ENCODE data around the gene EHBP1L1. TPM values are rescaled to one million over a fixed set of nuclear protein-coding genes. Genes with fewer than 3 reads are reported as not detected.

Gene EHBP1L1
- polyA plus RNA-seq, 4 donors = 36.1 to 131 (median 62.4) TPM

DNA sequence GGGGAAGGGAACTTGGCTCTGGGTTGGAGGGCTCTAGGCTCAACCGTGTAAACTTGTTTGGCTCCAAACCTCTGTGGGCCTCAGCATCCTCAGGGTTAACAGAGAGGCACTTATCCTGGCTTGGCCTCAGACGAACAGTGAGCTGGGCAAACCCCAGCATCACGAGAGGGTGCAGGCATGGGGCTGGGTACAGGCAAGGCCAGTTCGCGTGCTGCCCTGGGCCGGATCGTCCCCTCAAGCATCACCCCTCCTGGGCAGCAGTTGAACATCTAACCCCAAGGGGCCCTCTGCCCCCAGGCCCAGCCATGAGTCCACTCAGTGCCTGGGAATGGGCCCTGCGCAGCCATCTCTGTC, 1.9 kb downstream of the EHBP1L1 start:
- WGBS, 3 donors = 45 to 60% (median 52%) methylated on average over 8 of the region's 8 CpGs
- Histone ChIP-seq H3K36me3 (ENCODE audit: control insufficient read depth in 3 of 3, insufficient read depth in 2 of 3, low read depth in 1 of 3, low read length in 3 of 3) (peaks cover 4 to 58% (median 9%) of the 10 kb centered on the region in 3 donors), H3K4me3 (ENCODE audit: low read depth in 1 of 3, low read length in 3 of 3) (peak overlapping the region in 2 of 3 donors; percentile 27 to 63), H3K27me3 (ENCODE audit: control insufficient read depth in 3 of 3, insufficient read depth in 3 of 3, low read length in 3 of 3) (no peaks in the 10 kb centered on the region), H3K4me1 (ENCODE audit: control insufficient read depth in 3 of 3, insufficient read depth in 2 of 3, low read depth in 1 of 3, low read length in 2 of 3) (peaks cover 4 to 59% (median 15%) of the 10 kb centered on the region in 3 donors), H3K9me3 (ENCODE audit: control insufficient read depth in 2 of 2, insufficient read depth in 1 of 2, low read depth in 1 of 2, low read length in 1 of 2) (no peaks in the 10 kb centered on the region), H3K27ac (ENCODE audit: low read depth in 1 of 3, low read length in 2 of 3) (peak overlapping the region; percentile 68 to 87 (median 81))
- FAIRE-seq (no peak), DNase-seq (no peak)

DNA sequence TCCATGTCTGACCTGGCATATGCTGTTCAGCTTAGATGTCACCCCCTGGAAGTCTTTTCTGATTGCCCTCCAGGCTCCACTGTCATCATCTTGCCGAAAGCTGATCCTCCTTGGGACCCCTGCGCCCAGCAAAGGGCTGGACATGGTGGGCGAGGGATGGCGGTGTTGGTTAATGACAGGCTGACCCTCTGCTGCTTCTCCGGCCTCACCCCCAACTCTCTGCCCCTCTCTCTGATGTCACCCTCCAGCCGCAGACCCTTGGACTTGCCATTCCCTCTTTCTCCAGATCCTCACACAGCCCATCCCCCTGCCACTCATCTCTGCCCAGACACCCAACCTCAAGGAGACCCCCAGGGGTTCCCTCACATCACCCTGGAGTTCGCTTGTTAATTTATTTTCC, 2.3 kb downstream of the EHBP1L1 start:
- no peak for DNase-seq
- H3K36me3 ChIP-seq (ENCODE audit: control insufficient read depth in 3 of 3, insufficient read depth in 2 of 3, low read depth in 1 of 3, low read length in 3 of 3) = peaks cover 4 to 62% (median 9%) of the 10 kb centered on the region in 3 donors
- peak overlapping the region; percentile 68 to 87 (median 81) for H3K27ac ChIP-seq (ENCODE audit: low read depth in 1 of 3, low read length in 2 of 3)
- H3K9me3 ChIP-seq (ENCODE audit: control insufficient read depth in 2 of 2, insufficient read depth in 1 of 2, low read depth in 1 of 2, low read length in 1 of 2) = no peaks in the 10 kb centered on the region
- peaks cover 0 to 2% (median 0%) of the 10 kb centered on the region in 3 donors for H3K27me3 ChIP-seq (ENCODE audit: control insufficient read depth in 3 of 3, insufficient read depth in 3 of 3, low read length in 3 of 3)
- WGBS, 3 donors = 88 to 95% (median 92%) methylated on average over 7 of the region's 7 CpGs
- H3K4me1 ChIP-seq (ENCODE audit: control insufficient read depth in 3 of 3, insufficient read depth in 2 of 3, low read depth in 1 of 3, low read length in 2 of 3) = peaks cover 4 to 58% (median 15%) of the 10 kb centered on the region in 3 donors
- peak overlapping the region in 2 of 3 donors; percentile 2 to 27 for H3K4me3 ChIP-seq (ENCODE audit: low read depth in 1 of 3, low read length in 3 of 3)
- no peak for FAIRE-seq

DNA sequence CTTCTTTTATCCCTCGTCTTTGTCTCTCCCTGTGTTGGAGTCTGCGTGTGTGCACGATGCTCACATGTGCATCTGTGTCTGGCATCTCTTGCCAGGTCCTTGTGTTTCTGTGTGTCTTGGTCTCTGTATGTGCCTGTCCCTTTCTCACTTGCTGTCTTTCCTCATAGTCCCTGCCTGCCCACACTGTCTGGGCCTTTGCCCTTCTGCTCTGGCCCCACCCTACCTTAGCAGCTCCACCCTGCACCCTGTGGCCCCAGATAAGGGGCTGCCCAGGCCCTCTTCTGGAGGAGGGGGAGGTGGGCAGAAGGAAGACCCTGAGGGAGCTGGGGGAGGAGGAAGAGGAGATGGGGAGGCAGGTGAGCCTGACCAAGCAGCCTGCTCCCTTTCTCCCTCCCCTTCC, 2.8 kb downstream of the EHBP1L1 start:
- 42 to 65% (median 46%) methylated on average over 3 of the region's 3 CpGs for WGBS, 3 donors
- no peak for FAIRE-seq
- no peaks in the 10 kb centered on the region for H3K9me3 ChIP-seq (ENCODE audit: control insufficient read depth in 2 of 2, insufficient read depth in 1 of 2, low read depth in 1 of 2, low read length in 1 of 2)
- H3K36me3 ChIP-seq (ENCODE audit: control insufficient read depth in 3 of 3, insufficient read depth in 2 of 3, low read depth in 1 of 3, low read length in 3 of 3) = peaks cover 4 to 62% (median 9%) of the 10 kb centered on the region in 3 donors
- H3K4me1 ChIP-seq (ENCODE audit: control insufficient read depth in 3 of 3, insufficient read depth in 2 of 3, low read depth in 1 of 3, low read length in 2 of 3) = peaks cover 4 to 54% (median 15%) of the 10 kb centered on the region in 3 donors
- peak; percentile 56 to 70 for DNase-seq
- H3K4me3 ChIP-seq (ENCODE audit: low read depth in 1 of 3, low read length in 3 of 3) = peak overlapping the region in 1 of 3 donors; percentile 2
- peaks cover 0 to 4% (median 0%) of the 10 kb centered on the region in 3 donors for H3K27me3 ChIP-seq (ENCODE audit: control insufficient read depth in 3 of 3, insufficient read depth in 3 of 3, low read length in 3 of 3)
- peak overlapping the region; percentile 35 to 81 (median 68) for H3K27ac ChIP-seq (ENCODE audit: low read depth in 1 of 3, low read length in 2 of 3)

DNA sequence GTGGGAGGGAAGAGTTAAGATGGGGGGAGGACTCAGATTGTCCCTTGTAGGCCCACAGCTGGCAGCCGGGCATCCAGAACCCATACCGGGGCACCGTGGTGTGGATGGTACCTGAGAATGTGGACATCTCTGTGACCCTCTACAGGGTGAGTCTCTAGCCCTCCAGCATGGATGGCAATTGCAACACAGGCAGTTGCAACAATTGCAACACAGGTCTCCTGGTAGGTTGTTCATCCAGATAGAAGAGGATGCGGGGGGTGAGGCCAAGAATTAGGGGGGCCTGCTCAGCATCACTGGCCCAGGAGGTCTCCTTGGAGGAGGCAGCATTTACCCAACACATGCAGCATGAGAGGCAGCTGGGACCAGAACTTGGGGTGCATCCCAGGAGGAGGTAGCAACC, 3.4 kb downstream of the EHBP1L1 start:
- H3K4me3 ChIP-seq (ENCODE audit: low read depth in 1 of 3, low read length in 3 of 3) = no peak overlapping the region
- WGBS, 3 donors = 84 to 95% (median 89%) methylated on average over 4 of the region's 4 CpGs
- FAIRE-seq = no peak
- peaks cover 4 to 54% (median 15%) of the 10 kb centered on the region in 3 donors for H3K4me1 ChIP-seq (ENCODE audit: control insufficient read depth in 3 of 3, insufficient read depth in 2 of 3, low read depth in 1 of 3, low read length in 2 of 3)
- H3K27me3 ChIP-seq (ENCODE audit: control insufficient read depth in 3 of 3, insufficient read depth in 3 of 3, low read length in 3 of 3) = peaks cover 0 to 10% (median 0%) of the 10 kb centered on the region in 3 donors
- H3K27ac ChIP-seq (ENCODE audit: low read depth in 1 of 3, low read length in 2 of 3) = no peak overlapping the region
- H3K9me3 ChIP-seq (ENCODE audit: control insufficient read depth in 2 of 2, insufficient read depth in 1 of 2, low read depth in 1 of 2, low read length in 1 of 2) = no peaks in the 10 kb centered on the region
- no peak for DNase-seq
- H3K36me3 ChIP-seq (ENCODE audit: control insufficient read depth in 3 of 3, insufficient read depth in 2 of 3, low read depth in 1 of 3, low read length in 3 of 3) = peaks cover 4 to 66% (median 9%) of the 10 kb centered on the region in 3 donors

DNA sequence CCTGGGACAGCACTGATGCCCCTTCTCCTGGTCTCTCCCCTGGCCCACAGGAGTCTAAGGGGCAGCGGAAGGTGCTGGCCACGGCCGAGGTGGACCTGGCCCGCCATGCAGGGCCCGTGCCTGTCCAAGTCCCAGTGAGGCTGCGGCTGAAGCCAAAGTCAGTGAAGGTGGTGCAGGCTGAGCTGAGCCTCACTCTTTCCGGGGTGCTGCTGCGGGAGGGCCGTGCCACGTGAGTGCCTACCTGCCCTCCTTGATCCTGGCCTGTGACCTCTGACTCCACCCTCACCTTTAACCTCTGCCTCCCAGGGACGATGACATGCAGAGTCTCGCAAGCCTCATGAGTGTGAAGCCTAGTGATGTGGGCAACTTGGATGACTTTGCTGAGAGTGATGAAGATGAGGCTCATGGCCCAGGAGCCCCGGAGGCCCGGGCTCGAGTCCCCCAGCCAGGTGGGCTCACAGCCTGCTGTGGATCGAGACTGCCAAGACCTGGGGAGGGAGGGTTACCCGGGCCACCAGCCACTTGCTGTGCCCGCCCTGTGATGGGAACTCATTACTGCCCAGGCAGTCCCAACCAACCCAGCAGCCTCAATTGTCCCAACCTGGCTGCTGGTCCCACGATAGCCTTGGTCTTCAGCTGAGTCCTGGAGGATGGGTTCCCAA, 4.3 kb downstream of the EHBP1L1 start:
- FAIRE-seq = no peak
- Histone ChIP-seq H3K36me3 (ENCODE audit: control insufficient read depth in 3 of 3, insufficient read depth in 2 of 3, low read depth in 1 of 3, low read length in 3 of 3) (peaks cover 4 to 70% (median 9%) of the 10 kb centered on the region in 3 donors), H3K27me3 (ENCODE audit: control insufficient read depth in 3 of 3, insufficient read depth in 3 of 3, low read length in 3 of 3) (peaks cover 0 to 17% (median 0%) of the 10 kb centered on the region in 3 donors), H3K9me3 (ENCODE audit: control insufficient read depth in 2 of 2, insufficient read depth in 1 of 2, low read depth in 1 of 2, low read length in 1 of 2) (no peaks in the 10 kb centered on the region), H3K4me1 (ENCODE audit: control insufficient read depth in 3 of 3, insufficient read depth in 2 of 3, low read depth in 1 of 3, low read length in 2 of 3) (peaks cover 4 to 52% (median 15%) of the 10 kb centered on the region in 3 donors), H3K4me3 (ENCODE audit: low read depth in 1 of 3, low read length in 3 of 3) (no peak overlapping the region), H3K27ac (ENCODE audit: low read depth in 1 of 3, low read length in 2 of 3) (no peak overlapping the region)
- DNase-seq = no peak
- 92 to 95% (median 94%) methylated on average over 18 to 19 of the region's 19 CpGs for WGBS, 3 donors

DNA sequence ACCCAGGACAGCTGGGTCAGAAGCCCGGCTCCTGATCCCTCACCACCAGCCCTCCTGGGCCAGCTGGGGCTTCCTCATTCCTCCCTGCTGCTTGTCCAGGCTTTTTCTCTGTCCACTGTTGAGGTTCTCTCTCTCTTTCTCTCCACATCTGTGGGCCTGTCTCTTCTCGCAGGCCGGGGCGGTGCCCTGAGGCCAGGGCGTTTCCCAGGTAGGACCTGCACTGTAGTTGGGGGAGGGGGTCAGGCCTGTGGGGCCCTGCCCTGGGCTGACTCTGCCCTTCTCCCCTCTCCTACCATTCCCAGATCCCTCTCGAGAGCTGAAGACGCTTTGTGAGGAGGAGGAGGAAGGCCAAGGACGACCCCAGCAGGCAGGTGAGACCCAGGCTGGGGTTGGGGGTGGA, 4.9 kb downstream of the EHBP1L1 start:
- DNase-seq (no peak), FAIRE-seq (no peak)
- H3K27ac ChIP-seq (ENCODE audit: low read depth in 1 of 3, low read length in 2 of 3) = peak overlapping the region in 1 of 3 donors; percentile 9
- H3K4me1 ChIP-seq (ENCODE audit: control insufficient read depth in 3 of 3, insufficient read depth in 2 of 3, low read depth in 1 of 3, low read length in 2 of 3) = peaks cover 4 to 50% (median 15%) of the 10 kb centered on the region in 3 donors
- H3K36me3 ChIP-seq (ENCODE audit: control insufficient read depth in 3 of 3, insufficient read depth in 2 of 3, low read depth in 1 of 3, low read length in 3 of 3) = peaks cover 4 to 74% (median 9%) of the 10 kb centered on the region in 3 donors
- WGBS, 3 donors = 91 to 97% (median 97%) methylated on average over 8 of the region's 8 CpGs
- H3K4me3 ChIP-seq (ENCODE audit: low read depth in 1 of 3, low read length in 3 of 3) = no peak overlapping the region
- H3K27me3 ChIP-seq (ENCODE audit: control insufficient read depth in 3 of 3, insufficient read depth in 3 of 3, low read length in 3 of 3) = peaks cover 0 to 22% (median 0%) of the 10 kb centered on the region in 3 donors
- no peaks in the 10 kb centered on the region for H3K9me3 ChIP-seq (ENCODE audit: control insufficient read depth in 2 of 2, insufficient read depth in 1 of 2, low read depth in 1 of 2, low read length in 1 of 2)

DNA sequence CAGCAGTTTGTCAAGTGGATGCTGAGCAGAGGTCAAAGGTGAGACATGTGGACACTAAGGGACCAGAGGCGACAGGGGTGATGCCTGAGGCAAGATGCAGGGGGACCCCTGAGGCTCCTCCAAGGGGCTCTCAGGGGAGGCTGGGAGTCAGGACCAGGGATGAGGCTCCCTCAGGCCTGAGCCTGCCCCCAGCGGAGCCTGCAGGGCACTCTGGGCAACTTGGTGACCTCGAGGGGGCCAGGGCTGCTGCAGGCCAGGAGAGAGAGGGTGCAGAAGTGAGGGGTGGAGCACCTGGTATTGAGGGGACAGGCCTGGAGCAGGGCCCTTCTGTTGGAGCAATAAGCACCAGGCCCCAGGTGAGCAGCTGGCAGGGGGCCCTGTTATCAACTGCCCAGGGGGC, 6.1 kb downstream of the EHBP1L1 start:
- no peaks in the 10 kb centered on the region for H3K9me3 ChIP-seq (ENCODE audit: control insufficient read depth in 2 of 2, insufficient read depth in 1 of 2, low read depth in 1 of 2, low read length in 1 of 2)

DNA sequence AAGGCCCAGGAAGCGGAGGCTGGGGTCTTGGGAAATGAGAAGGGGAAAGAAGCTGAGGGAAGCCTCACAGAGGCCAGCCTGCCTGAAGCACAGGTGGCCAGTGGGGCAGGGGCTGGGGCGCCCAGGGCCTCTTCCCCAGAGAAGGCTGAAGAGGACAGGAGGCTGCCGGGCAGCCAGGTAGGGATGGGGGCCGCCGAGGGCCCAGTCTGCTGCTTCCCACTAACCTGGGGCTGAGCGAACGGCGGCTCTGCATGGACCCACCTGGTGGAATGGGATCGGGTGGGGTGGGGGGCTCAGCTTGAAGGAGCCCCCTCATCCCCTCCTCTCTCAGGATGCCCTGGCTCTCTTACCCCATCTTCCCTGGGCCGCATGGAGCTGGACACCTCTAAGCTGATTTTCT, 7.7 kb downstream of the EHBP1L1 start:
- WGBS, 3 donors = 88 to 99% (median 88%) methylated on average over 10 of the region's 10 CpGs
- DNase-seq (no peak), FAIRE-seq (no peak)
- H3K27me3 ChIP-seq (ENCODE audit: control insufficient read depth in 3 of 3, insufficient read depth in 3 of 3, low read length in 3 of 3) = peaks cover 0 to 23% (median 0%) of the 10 kb centered on the region in 3 donors
- peaks cover 0 to 37% (median 5%) of the 10 kb centered on the region in 3 donors for H3K4me1 ChIP-seq (ENCODE audit: control insufficient read depth in 3 of 3, insufficient read depth in 2 of 3, low read depth in 1 of 3, low read length in 2 of 3)
- H3K9me3 ChIP-seq (ENCODE audit: control insufficient read depth in 2 of 2, insufficient read depth in 1 of 2, low read depth in 1 of 2, low read length in 1 of 2) = no peaks in the 10 kb centered on the region
- H3K36me3 ChIP-seq (ENCODE audit: control insufficient read depth in 3 of 3, insufficient read depth in 2 of 3, low read depth in 1 of 3, low read length in 3 of 3) = peaks cover 4 to 92% (median 9%) of the 10 kb centered on the region in 3 donors
- no peak overlapping the region for H3K4me3 ChIP-seq (ENCODE audit: low read depth in 1 of 3, low read length in 3 of 3)
- H3K27ac ChIP-seq (ENCODE audit: low read depth in 1 of 3, low read length in 2 of 3) = no peak overlapping the region

More for the DNA sequence above, 6.1 kb downstream of the EHBP1L1 start:
- Histone ChIP-seq H3K4me3 (ENCODE audit: low read depth in 1 of 3, low read length in 3 of 3) (no peak overlapping the region), H3K27me3 (ENCODE audit: control insufficient read depth in 3 of 3, insufficient read depth in 3 of 3, low read length in 3 of 3) (peaks cover 0 to 23% (median 0%) of the 10 kb centered on the region in 3 donors), H3K4me1 (ENCODE audit: control insufficient read depth in 3 of 3, insufficient read depth in 2 of 3, low read depth in 1 of 3, low read length in 2 of 3) (peaks cover 4 to 42% (median 13%) of the 10 kb centered on the region in 3 donors), H3K36me3 (ENCODE audit: control insufficient read depth in 3 of 3, insufficient read depth in 2 of 3, low read depth in 1 of 3, low read length in 3 of 3) (peaks cover 4 to 85% (median 9%) of the 10 kb centered on the region in 3 donors), H3K27ac (ENCODE audit: low read depth in 1 of 3, low read length in 2 of 3) (no peak overlapping the region)
- WGBS, 3 donors = 90 to 97% (median 92%) methylated on average over 3 of the region's 3 CpGs
- DNase-seq (no peak), FAIRE-seq (no peak)
